Mucosa of gallbladder (tissue), 1 donor: ENCODE measurements around the gene POLL. TPM values are rescaled to one million over a fixed set of nuclear protein-coding genes. Genes with fewer than 3 reads are reported as not detected.
"Not testable (repeated sequence)": the region's sequence is repeated elsewhere in the genome, so short reads cannot be mapped to it uniquely, and the experiment has no call there.

Source experiments
- DNase-seq: peaks from one replicate; pipeline ENCODE4 v3.0.0-alpha.2; 2020; ENCODE audit warnings: low spot score
- total RNA-seq: library from RNA; stranded (reverse); gene quantifications from one replicate; pipeline ENCODE4 v1.2.1, GENCODE V29; 2021
- donor health status: DM: no; HTN: no; CAD: no.

POLL gene
- total RNA-seq = 45.7 TPM

DNA sequence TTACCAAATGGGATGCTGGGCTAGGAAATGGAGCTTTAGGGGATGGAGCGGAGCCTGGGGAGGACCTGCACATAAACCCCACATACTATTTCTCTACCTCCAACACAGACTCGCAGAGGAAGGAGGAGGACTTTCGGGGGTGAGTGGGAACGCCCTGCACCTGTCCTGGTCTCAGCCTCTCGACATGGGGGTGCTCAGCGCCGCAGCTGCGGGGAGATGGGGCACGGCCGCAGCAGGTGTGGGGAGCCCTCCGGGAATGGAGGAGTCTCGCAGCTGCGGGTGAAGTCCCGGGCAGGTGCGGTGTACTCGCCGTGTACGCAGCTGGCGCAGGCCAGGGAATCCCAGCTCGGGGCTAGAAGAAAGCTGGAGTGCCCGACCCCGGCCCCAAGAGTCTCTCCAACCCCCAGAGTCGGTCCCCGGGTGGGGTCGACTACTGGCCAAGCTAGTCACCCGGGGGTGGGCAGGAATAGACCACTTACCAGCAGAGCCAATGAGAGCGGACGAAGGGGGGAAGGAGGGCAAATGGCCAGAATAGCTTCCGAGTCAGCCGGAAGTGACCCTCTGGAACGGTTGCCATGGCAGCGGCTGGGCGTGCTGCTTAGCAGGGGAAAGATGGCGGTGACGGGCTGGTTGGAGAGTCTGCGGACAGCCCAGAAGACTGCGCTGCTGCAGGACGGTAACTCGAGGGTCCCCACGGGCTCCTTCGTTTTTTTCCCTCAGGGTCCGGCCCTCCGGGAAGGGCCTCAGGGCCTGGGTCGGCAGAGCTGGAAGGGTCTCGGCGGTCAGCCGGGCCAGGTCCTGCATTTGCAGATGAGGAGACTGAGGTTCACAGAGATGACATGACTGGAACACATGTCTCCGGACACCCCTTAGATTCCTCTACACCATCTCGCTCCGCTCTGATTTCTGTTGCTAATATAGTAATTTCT is at the start of gene POLL, which contains the start of gene DPCD:
TSS of gene POLL (minus strand) at position 533 of the 929 bp plus-strand sequence. CDS start 897 bp downstream, outside the sequence.
TSS of gene DPCD (plus strand) at position 597 of the 929 bp plus-strand sequence. CDS start at position 613, 16 bp downstream.
- peak; percentile 97 for DNase-seq

DNA sequence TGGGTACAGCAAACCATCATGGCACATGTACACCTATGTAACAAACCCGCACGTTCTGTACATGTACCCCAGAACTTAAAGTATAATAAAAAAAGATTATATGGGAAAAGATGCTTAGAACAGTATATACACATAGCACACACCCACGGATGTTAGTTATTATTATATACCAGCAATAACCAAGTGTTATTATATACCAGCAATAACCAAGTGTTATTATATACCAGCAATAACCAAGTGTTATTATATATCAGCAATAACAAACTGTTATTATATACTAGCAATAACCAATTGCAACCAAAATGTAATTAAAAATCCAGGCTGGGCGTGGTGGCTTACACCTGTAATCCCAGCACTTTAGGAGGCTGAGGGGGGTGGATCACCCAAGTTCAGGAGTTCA is 45.5 kb upstream of the POLL start:
- DNase-seq = not testable (repeated sequence)

DNA sequence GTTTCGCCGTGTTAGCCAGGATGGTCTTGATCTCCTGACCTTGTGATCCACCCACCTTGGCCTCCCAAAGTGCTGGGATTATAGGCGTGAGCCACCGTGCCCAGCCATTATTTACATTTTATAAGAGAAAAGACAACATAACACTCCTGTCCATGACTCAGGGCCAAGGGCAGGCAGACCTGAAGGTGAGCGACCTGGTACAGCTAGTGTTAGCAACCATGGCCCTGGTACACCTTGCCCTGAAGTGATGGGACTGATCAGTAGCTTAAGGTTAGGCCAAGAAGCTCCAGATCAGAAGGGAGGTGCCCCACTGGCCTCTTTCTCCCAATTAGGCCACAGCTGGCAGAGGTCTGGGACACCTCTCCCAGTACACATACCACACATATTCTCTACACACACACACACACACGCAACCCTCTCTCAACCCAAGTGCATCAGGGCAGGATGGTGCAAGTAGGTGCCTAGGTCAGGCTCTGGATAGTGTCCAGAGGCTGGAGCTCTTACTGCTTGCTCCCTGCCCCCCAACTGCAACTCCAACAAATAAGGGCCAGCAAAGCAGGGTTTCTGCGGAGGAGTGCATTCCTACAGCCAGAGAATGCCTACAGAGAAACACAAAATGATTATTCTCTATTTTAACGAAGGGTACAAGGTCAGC is 43.9 kb upstream of the POLL start:
- DNase-seq = no peak

DNA sequence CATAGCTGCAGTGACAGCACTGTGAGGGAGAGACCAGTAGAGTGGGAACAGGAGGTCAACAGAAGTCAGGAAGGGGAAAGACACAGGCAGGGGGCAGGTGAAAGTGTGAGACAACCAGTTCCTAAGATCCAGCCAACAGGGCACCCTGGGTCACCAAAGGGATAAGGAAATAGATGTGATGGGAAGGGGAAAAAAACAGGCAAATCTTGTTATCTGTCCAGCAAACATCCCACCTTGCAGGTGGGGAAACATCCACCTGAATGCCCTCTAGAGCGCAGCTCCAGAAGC is 42.5 kb upstream of the POLL start:
- DNase-seq = no peak

DNA sequence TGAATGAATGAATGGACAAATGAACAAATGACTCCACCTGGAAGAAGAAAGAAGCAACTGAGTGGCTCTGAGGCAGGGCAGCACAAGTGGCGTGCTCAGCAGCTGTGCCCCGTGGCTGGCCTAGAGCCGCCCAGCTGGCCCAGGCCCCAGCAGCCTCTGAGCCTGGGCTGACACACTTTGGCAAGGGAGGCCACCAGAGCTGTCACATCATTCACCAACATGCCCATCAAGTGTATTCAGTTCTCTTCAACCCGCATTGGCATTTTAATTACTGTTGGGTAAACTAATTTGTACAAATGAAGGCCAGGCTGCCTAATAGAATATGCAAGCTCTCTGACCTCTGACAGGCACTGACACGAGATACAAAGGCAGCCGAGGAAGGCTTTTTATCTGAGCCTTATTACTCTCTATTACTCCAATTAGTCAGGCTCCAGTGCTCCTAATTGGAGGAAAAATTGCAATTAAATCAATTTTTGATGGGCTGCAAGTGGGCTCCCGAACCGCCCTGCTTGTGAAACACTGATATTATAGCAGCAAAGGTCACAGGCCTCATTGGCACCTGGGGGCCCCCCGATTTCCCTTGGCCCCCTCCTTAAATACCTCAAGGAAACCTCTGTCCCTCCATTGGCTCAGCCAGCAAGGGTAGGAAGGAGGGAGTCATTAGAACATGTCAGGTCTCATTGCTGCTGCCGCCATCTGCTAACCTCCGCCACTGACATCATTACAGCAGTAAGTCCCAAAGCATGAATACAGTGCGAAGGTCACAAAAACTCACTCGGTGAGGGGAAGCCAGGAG is 42.0 kb upstream of the POLL start:
- DNase-seq = no peak

DNA sequence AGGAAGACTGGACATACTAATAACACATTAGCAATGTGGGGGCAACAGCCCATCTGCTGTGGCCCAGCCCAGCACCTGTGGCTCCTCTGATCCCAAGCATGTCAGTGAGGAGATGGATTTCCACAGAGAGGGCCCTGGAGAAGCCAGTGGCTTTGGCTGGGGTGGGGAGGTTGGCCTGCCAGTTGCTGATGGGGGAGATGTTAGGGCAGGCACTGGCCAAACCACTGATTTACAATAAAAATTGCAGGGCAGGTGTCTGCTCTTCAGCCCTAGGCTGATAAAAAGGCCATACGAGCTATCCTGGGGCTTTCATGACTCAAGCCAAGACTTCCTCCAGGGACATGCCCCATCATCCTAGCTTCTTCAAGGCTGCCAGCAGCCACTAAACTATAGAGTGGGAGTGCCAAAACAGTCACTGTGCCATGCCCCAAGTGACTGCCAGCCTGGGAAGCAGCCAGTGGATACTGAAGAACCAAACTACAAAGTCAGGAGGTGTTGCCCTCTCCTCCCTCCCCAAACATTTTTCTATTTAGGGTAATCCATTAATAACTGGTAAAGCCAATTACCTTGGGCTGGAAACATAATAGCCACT is 37.9 kb upstream of the POLL start:
- no peak for DNase-seq

DNA sequence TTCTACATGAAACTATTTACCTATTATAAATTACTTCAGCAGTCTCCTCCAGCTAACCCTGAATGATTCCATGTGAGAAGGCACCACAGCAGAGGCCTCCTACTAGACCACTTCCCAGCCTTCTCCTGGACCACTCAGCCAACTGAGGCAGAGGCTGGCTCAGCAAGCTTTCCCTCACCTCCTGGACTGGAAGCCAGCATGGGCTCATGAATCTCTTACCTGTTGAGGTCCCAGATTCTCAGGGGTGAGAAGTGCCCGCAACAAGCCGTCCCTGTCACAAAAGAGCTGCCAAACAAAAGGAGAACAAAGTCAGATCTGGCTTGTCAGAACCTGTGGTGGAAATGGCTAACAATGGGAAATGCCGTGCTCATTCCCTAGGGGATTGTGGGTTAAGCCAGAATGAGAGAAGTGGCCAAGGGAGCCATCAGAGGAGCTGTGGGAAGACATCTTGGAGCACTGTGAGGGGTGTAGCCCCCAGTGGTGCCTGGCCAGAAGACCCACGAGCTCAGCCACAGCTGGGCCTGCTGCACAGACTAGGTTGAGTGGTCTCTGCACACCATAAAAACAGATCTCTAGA is 36.6 kb upstream of the POLL start:
- DNase-seq = no peak

DNA sequence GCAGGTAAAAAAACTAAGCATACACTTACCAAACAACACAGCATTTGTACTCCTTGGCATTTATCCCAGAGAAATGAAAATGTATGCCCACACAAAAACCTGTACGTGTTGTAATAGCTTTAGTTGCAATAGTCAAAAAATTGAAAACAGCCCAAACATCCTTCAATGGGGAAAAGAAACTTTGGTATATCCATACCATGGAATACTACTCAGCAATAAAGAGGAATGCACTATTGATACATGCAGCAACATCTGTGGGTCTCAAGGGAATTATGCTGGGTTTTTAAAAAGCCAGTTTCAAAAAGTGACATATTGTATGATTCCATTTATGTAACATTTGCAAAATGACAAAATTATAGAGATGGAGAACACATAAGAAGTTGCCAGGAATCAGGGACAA is 35.5 kb upstream of the POLL start:
- DNase-seq = no peak

DNA sequence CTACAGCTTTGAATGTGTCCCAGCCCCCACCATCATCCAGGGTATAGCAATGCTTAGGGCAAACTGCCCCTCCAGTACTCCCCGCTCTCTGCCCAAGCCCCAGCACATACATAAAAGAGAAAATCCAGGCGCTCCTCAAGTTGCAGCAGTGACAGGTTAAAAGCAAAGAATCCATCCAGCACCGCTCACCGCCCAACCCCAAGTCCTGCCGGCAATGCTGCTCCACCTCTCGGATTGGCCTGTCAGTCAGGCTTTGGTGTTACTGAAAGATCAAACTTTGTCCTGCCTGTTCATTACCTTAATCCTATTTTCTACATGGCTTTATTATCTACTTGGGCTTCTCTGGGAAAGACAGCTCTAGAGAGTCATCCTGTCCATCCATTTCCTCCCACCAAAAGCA is 31.9 kb upstream of the POLL start:
- no peak for DNase-seq

DNA sequence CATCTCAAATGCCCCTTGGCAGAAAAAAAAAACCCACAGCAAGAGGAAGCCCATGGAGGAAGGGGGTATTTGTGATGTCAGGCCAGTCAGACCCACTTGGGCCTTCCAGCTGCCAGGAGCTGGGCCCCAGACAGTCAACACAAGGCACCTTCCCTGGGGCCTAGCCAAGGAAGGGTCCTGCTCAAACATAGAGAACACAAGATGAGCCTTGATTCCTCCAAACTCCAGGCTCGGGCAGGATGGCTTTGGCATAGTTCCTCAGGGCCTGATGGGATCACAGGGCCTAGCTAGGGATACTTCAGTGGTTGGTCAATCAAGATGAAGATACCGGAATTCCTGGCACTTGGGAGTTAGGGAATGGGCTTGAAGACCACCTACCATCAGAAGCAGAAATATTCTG is 30.8 kb upstream of the POLL start:
- DNase-seq = no peak

DNA sequence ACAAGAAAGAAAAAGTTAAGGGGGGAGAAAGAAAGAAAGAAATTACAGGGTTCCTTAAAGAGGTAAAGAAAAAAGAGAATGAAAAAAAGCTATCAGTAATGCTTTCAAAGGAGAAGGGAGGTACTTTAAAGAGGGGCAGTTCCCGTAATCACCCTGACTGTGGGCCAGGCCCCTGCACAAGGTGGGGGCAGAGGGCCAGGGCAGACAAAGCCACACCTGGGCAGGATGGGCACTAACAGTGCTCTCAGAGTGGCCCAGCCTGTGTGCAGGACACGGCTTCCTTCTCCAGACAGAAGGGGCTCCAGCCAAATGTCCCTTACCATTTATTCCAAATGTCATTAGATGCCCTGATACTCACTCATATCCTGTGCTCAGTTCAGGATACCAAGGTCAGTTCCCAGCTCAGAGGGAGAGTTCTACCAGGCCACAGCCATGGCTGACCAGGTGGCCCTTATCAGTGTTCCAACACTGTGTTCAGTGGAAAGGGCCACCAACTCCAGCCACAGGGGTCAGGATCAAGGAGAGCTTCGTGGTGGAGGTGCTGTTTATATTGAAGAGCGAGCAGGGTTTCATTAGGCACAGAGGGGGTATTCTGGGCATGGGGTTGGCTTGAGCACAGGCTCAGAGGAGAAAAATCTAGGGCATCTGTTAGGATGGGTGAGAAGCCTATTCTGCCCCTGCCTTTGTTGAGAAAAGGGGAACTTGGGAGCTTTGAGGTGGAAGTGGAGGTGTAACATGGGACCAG is 29.9 kb upstream of the POLL start:
- no peak for DNase-seq

DNA sequence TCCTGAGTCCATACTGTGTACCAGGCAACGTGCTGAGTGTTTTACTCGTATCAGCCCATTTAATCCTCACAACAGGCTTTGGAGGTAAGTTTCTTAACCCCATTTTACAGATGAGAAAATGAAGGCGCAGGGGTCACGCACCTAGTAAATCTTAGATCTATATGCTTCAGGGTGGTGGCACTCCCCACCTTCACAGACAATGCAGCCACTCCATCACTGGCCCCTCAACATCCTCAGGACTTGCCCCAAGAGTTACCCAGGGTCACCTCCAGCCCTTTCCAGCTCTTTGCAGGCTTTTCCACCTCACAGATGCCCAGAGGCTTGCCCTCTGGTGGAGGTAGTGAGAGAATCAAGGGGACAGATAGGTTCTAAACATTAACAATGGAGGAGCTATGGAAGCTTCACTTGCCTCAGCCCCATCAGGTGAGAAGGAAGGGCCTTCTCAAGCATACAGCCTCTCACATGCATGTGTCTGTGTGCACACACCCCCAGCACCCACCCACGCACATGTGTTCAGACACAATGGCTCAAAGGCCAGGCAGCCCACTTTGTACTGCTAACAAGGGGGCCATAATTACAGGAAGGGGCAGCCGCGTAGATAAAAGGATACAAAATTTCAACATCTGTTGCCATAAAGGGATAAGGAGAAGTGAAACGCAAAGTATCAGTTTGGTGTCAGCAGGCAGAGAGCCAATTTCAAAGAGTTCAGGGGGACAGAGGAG is 29.2 kb upstream of the POLL start:
- DNase-seq = no peak

DNA sequence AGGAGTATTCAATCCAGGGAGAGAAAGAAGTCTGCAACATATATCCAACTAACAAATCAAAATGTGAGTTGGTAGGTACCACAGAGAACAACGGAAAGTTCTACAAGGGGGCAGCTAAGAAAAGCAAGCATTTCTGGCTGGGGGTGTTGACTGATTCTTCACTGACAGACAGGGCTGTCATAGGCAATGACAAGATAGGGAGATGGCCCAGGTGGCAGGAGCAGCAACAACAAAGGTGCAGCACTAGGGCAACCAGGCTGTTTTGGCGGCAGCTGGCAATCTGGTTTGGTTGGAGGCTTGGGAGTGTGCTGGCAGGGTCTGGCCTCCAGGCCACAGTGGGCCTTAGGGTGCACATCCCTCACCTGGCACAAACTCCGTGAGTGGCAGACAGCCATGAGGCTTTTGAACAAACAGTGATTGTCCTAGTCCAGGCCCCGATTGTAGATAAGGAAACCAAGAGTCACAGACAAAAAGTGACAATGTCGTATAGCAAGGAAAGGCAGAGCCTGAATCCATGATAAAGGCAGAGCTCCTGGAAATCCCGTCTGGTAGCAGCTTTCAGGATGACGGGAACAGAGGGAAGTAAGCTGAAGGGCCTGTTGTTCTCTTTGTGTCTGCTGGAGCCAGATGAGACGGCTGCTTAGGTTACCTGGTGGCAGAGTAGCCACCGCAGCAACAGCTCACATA is 28.5 kb upstream of the POLL start:
- no peak for DNase-seq

DNA sequence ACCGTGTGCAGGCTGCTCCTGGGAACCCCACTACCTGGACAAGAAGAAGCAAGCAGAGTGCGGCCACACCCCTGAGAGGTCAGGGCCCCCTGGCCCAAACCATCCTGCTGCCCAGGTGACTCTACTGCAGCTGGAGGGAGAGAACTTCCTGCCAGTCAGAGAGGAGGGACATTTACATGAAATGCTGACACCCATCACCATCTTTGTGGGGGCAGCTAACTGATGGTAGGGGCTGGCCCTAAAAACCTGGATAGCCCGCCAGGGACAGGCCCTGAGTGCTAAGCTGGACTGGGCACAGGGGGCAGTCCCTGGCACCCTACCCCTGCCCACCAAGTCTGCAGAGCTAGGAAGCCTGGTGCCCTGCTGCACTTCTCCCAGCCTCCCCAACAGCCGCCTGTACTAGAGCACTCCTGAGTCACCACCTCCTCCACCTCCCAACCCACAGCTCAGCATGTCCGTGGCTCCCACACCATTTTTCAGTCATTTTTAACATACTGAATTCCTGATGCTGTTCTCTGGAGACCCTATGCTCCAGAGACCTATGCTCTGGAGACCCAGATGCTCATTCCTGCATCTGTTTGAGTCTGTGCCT is 27.6 kb upstream of the POLL start:
- no peak for DNase-seq

DNA sequence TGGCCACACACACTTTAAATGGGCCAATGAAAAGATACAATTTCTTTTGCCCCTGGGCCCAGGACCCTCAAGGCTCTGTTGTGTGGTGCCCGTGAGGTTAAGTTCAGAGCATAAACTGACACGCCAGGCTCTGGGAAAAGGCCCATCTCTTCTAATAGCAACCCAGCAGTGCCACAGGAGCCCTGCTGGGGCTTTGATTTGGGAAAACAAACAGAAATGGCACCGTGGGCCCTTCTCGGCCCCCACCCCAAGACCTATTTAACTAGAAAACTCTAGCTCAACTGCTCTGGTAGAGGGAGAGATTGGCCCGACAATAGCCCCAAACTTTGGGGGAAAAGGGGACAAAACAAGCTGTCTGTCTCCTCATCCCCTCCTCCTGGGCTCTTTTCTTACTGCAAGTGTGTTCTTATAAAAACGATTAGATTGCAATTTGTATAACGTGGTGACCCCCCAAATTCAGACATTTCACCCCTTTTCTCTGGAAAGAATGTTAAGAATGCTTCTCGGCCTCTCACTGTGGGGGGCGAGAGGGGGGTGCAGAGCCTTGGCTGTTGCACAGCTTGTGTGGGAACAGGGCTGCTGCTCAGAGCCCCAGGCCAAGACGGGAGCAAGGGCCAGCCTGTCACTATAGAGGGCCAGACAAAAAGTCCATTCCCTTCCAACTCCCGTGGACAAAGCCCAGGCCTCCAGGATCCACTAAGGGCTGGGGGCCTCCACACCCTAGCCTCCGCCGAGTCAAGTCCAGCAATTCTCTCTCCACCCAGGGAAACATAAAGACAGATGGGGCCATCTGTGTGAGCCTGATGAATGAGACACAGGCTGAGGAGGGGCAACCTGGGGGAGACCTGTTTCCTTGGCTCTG is 26.8 kb upstream of the POLL start:
- DNase-seq = no peak

DNA sequence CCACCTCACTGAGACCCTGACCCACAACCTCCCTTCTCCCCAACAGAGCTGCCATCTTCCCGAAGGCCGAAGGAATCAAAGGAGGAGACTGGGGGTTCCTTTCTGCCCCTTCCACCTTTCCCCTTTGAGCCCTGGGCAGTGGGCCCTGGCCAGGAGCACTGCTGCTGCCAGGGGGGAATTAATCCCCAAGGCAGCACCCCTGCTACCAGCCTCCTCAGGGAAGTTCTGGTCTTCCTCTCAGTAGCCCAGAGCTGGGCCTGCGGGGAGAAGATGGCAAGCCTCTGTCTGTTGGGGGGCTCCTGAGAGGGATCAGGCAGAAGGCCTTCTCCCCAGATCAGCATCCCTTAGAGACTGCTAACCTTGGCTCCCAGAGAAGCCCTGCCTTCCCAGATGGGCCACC is 25.6 kb upstream of the POLL start:
- no peak for DNase-seq

DNA sequence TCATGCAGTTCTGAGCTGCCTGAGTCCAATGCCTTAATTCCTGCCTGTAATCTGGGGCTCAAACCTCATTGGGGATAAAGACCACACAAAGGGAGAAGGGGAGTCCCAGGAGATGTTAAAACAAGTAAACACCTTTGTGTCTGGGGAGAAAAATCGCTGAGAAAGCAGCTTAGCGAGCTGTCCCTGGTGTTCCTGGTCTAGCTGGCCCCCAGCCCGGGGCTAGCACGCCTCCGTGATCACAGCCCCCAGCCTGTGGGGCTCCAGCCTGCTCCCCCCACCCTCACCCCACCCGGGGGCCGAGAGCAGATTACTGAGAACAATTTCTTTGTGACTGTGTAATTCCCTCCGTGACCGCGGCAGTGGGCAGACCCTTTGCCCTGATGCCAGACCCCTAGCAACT is 24.8 kb upstream of the POLL start:
- no peak for DNase-seq

DNA sequence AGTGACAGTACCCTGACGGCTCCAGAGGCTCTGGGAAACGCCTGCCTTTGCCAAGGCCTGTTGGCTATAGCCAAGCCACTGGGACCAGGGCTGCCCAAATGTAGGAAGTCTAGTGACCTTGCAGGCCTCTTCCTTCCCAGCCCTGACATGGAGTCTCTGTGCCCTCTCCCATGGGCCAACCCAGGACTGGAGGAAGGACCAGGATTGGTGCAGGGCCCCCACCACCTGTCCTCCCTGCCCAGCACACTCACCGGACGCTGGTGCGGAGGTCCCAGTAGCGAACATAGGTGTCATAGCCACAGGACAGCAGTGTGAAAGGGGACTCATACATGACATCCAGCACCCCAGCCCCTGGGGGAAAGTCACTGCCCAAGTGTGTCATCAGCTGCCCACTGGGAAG is 24.0 kb upstream of the POLL start:
- DNase-seq = no peak
